ENCODE measurements around the gene RBM43.

DNA sequence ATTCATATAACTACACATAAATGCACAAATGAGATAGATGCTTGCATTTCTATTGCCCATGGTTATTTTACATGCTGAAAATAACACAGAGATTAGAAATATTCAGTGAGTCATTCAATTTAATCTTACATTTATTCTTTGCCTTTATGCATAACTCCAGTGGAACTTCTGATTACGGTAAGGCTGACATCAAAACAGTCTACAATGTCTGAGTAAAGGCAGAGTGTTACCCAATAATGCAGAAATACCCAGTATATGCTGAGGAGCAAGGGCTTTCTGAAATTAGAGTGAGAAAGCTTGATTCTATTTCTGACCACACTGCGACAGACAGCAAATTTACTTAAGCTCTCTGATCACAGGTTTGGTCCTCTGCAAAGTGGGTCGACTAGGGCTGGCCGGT, 18.6 kb upstream of the RBM43 start:
- no peak for TF ChIP-seq SIN3A (IDR thresholded peaks at IDR 0.05; ENCODE audit: borderline replicate concordance, insufficient read depth, low read depth, low read length)
- TF ChIP-seq, protein P1, sequence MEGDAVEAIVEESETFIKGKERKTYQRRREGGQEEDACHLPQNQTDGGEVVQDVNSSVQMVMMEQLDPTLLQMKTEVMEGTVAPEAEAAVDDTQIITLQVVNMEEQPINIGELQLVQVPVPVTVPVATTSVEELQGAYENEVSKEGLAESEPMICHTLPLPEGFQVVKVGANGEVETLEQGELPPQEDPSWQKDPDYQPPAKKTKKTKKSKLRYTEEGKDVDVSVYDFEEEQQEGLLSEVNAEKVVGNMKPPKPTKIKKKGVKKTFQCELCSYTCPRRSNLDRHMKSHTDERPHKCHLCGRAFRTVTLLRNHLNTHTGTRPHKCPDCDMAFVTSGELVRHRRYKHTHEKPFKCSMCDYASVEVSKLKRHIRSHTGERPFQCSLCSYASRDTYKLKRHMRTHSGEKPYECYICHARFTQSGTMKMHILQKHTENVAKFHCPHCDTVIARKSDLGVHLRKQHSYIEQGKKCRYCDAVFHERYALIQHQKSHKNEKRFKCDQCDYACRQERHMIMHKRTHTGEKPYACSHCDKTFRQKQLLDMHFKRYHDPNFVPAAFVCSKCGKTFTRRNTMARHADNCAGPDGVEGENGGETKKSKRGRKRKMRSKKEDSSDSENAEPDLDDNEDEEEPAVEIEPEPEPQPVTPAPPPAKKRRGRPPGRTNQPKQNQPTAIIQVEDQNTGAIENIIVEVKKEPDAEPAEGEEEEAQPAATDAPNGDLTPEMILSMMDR (IDR thresholded peaks at IDR 0.05): no peak
- TF ChIP-seq, protein P2, sequence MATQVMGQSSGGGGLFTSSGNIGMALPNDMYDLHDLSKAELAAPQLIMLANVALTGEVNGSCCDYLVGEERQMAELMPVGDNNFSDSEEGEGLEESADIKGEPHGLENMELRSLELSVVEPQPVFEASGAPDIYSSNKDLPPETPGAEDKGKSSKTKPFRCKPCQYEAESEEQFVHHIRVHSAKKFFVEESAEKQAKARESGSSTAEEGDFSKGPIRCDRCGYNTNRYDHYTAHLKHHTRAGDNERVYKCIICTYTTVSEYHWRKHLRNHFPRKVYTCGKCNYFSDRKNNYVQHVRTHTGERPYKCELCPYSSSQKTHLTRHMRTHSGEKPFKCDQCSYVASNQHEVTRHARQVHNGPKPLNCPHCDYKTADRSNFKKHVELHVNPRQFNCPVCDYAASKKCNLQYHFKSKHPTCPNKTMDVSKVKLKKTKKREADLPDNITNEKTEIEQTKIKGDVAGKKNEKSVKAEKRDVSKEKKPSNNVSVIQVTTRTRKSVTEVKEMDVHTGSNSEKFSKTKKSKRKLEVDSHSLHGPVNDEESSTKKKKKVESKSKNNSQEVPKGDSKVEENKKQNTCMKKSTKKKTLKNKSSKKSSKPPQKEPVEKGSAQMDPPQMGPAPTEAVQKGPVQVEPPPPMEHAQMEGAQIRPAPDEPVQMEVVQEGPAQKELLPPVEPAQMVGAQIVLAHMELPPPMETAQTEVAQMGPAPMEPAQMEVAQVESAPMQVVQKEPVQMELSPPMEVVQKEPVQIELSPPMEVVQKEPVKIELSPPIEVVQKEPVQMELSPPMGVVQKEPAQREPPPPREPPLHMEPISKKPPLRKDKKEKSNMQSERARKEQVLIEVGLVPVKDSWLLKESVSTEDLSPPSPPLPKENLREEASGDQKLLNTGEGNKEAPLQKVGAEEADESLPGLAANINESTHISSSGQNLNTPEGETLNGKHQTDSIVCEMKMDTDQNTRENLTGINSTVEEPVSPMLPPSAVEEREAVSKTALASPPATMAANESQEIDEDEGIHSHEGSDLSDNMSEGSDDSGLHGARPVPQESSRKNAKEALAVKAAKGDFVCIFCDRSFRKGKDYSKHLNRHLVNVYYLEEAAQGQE (IDR thresholded peaks at IDR 0.05; ENCODE audit: insufficient read depth in 1 of 2, low read depth in 2 of 2, low read length in 1 of 2): no peak
- TF ChIP-seq POLR2AphosphoS5 (IDR thresholded peaks at IDR 0.05; ENCODE audit: low read depth, low read length): no peak
